CD4-positive, alpha-beta T cell treated with Interferon alpha-2 for 1 hour (primary cell): ENCODE measurements around the gene BAG3.
"Not testable (repeated sequence)": the region's sequence is repeated elsewhere in the genome, so short reads cannot be mapped to it uniquely, and the experiment has no call there.

Source experiments
- DNase-seq, 2 donors: peaks; one replicate each; pipeline ENCODE4 v3.0.0-alpha.2; 2020 to 2022

BAG3 gene

GRCh38 chr10:119694608-119695007, 43.4 kb downstream of the BAG3 start:
- DNase-seq: no peak

- DNase-seq: no peak
Observed at GRCh38 chr10:119700321-119700954, 49.3 kb downstream of the BAG3 start.

GRCh38 chr10:119701861-119702260, 50.7 kb downstream of the BAG3 start:
- DNase-seq: no peak

GRCh38 chr10:119702583-119702982, 51.4 kb downstream of the BAG3 start:
- no peak for DNase-seq

GRCh38 chr10:119703903-119704508, 52.8 kb downstream of the BAG3 start:
- DNase-seq: peak in 1 of 2 donors; percentile 36

GRCh38 chr10:119705434-119705831, 54.3 kb downstream of the BAG3 start:
- no peak for DNase-seq

- no peak for DNase-seq
Observed at GRCh38 chr10:119706521-119707278, 55.5 kb downstream of the BAG3 start.

- not testable (repeated sequence) for DNase-seq
Observed at GRCh38 chr10:119707331-119707730, 56.2 kb downstream of the BAG3 start.

- DNase-seq: not testable (repeated sequence)
Observed at GRCh38 chr10:119710935-119711334, 59.8 kb downstream of the BAG3 start.

GRCh38 chr10:119713744-119714483, 62.7 kb downstream of the BAG3 start:
- DNase-seq: no peak

- DNase-seq: no peak
Observed at GRCh38 chr10:119714484-119714816, 63.3 kb downstream of the BAG3 start.

GRCh38 chr10:119715628-119716505, 64.7 kb downstream of the BAG3 start:
- no peak for DNase-seq

GRCh38 chr10:119723161-119723560, 72.0 kb downstream of the BAG3 start:
- no peak for DNase-seq

- no peak for DNase-seq
Observed at GRCh38 chr10:119723624-119724023, 72.4 kb downstream of the BAG3 start.

- no peak for DNase-seq
Observed at GRCh38 chr10:119724593-119725516, 73.7 kb downstream of the BAG3 start.

- no peak for DNase-seq
Observed at GRCh38 chr10:119725517-119725827, 74.3 kb downstream of the BAG3 start.

GRCh38 chr10:119725828-119726675, 74.9 kb downstream of the BAG3 start, which contains the start of gene INPP5F:
Gene INPP5F, plus strand, starts transcription at chr10:119726050. Its CDS starts 213 bp downstream, at chr10:119726263.
- peak; percentile 97 to 99 for DNase-seq

- no peak for DNase-seq
Observed at GRCh38 chr10:119726676-119727261, 75.6 kb downstream of the BAG3 start.
